HG02884 (cell line): ENCODE measurements around the gene INPP4A.

Experiments
- ATAC-seq: cut with Tn5 transposase; IDR thresholded peaks from one replicate; pipeline ENCODE4 v1.9.1; 2021; ENCODE audit warnings: mild to moderate bottlenecking, moderate library complexity; ENCODE audit not compliant: unreplicated experiment

The INPP4A gene

GRCh38 chr2:98608116-98608961, 163.7 kb downstream of the INPP4A start, which contains the start of the genes COA5 and UNC50:
COA5 (minus strand) TSS chr2:98608512; CDS start chr2:98608405, 107 bp downstream.
UNC50 (plus strand) TSS chr2:98608589; CDS start chr2:98609760, 1,171 bp downstream.
- ATAC-seq, result peak; percentile 80

GRCh38 chr2:98608962-98609604, 164.4 kb downstream of the INPP4A start:
- ATAC-seq, result no peak

GRCh38 chr2:98614024-98614739, 169.5 kb downstream of the INPP4A start:
- no peak for ATAC-seq

GRCh38 chr2:98615481-98615880, 170.8 kb downstream of the INPP4A start:
- no peak for ATAC-seq

GRCh38 chr2:98617149-98617548, 172.5 kb downstream of the INPP4A start:
- no peak for ATAC-seq

GRCh38 chr2:98623657-98624056, 179.0 kb downstream of the INPP4A start:
- no peak for ATAC-seq

GRCh38 chr2:98632351-98632750, 187.7 kb downstream of the INPP4A start:
- ATAC-seq, result no peak

GRCh38 chr2:98634406-98635092, 189.9 kb downstream of the INPP4A start:
- ATAC-seq, result no peak

GRCh38 chr2:98637401-98638147, 192.9 kb downstream of the INPP4A start:
- ATAC-seq, result peak; percentile 59

GRCh38 chr2:98643496-98644100, 198.9 kb downstream of the INPP4A start:
- no peak for ATAC-seq
